ENCODE results near the gene STARD13.

GRCh38 chr13:33312150-33312860, 26.8 kb upstream of the STARD13 start:
- TF ChIP-seq POLR2A (IDR thresholded peaks at IDR 0.05) (no peak), CTCF (IDR thresholded peaks at IDR 0.05) (peak in 2 of 6 experiments; percentile 19 to 26)
